Posterior cingulate gyrus (tissue), 11 donors: ENCODE results near the gene C1orf35.

Experiments
- DNase-seq, 10 donors: peaks; one replicate each; pipeline versions ENCODE4 v3.0.0 to v3.0.0-alpha.2; 2020 to 2021; ENCODE audit warnings: mixed read lengths in 3 of 10
- intact Hi-C: fragments of 100-400 bp; cut with DNase I; formaldehyde crosslinking; loops from one replicate; pipeline ENCODE4 v1.15.1; 2023

Gene C1orf35

GRCh38 chr1:228143480-228144192 is 40.5 kb upstream of the C1orf35 start:
- peak in 1 of 10 donors; percentile 70 for DNase-seq
- intact Hi-C loops = loop anchor here (10.0 kb wide), 1 partner anchor 261 kb away; the partner anchor contains the start of gene TRIM11

- peak in 3 of 10 donors; percentile 41 to 93 (median 70) for DNase-seq
- intact Hi-C loops = loop anchor here (10.0 kb wide), 1 partner anchor 262 kb away; the partner anchor contains the start of gene TRIM11
Measured at GRCh38 chr1:228142701-228143136, 39.6 kb upstream of the C1orf35 start.

GRCh38 chr1:228142155-228142691 is 39.1 kb upstream of the C1orf35 start:
- DNase-seq = peak in 3 of 10 donors; percentile 61 to 83 (median 78)
- intact Hi-C loops = loop anchor here (10.0 kb wide), 1 partner anchor 263 kb away; the partner anchor contains the start of gene TRIM11

- intact Hi-C loops = loop anchor here (10.0 kb wide), 1 partner anchor 263 kb away; the partner anchor contains the start of gene TRIM11
Measured at GRCh38 chr1:228141226-228142044, 38.3 kb upstream of the C1orf35 start.

GRCh38 chr1:228140724-228141225 is 37.6 kb upstream of the C1orf35 start:
- no peak for DNase-seq
- intact Hi-C loops = loop anchor here (1.0 to 10.0 kb wide), 2 partner anchors 26 to 264 kb away; partner anchors contain the start of gene TRIM11

More at GRCh38 chr1:228141226-228142044, 38.3 kb upstream of the C1orf35 start:
- peak in 4 of 10 donors; percentile 46 to 89 (median 86) for DNase-seq

- DNase-seq = peak; percentile 95 to 100 (median 100)
- intact Hi-C loops = loop anchor here (1.0 to 10.0 kb wide), 2 partner anchors 26 to 265 kb away; partner anchors contain the start of gene TRIM11
Measured at GRCh38 chr1:228139931-228140723, 37.0 kb upstream of the C1orf35 start, which contains the start of gene GUK1. Gene GUK1 (plus strand): TSS chr1:228140279. CDS start chr1:228140303, 24 bp downstream.

- DNase-seq = no peak
- intact Hi-C loops = no loop called here
Measured at GRCh38 chr1:228139406-228139930, 36.3 kb upstream of the C1orf35 start.

GRCh38 chr1:228136901-228137300 is 33.8 kb upstream of the C1orf35 start:
- intact Hi-C loops = no loop called here

GRCh38 chr1:228134591-228134990 is 31.5 kb upstream of the C1orf35 start:
- DNase-seq = peak in 1 of 10 donors; percentile 73
- intact Hi-C loops = no loop called here

More at GRCh38 chr1:228136901-228137300, 33.8 kb upstream of the C1orf35 start:
- no peak for DNase-seq

- peak in 1 of 10 donors; percentile 29 for DNase-seq
- intact Hi-C loops = loop anchor here (2.0 kb wide), 1 partner anchor 35 kb away; no protein-coding TSS in a partner anchor
Measured at GRCh38 chr1:228131766-228132165, 28.6 kb upstream of the C1orf35 start.

GRCh38 chr1:228125185-228125584 is 22.1 kb upstream of the C1orf35 start:
- DNase-seq = no peak
- intact Hi-C loops = no loop called here

GRCh38 chr1:228123505-228123904 is 20.4 kb upstream of the C1orf35 start:
- DNase-seq = no peak
- intact Hi-C loops = no loop called here

GRCh38 chr1:228122921-228123441 is 19.9 kb upstream of the C1orf35 start:
- DNase-seq = peak in 1 of 10 donors; percentile 11
- intact Hi-C loops = no loop called here

- peak in 1 of 10 donors; percentile 2 for DNase-seq
- intact Hi-C loops = no loop called here
Measured at GRCh38 chr1:228120857-228121489, 17.8 kb upstream of the C1orf35 start.

- no peak for DNase-seq
Measured at GRCh38 chr1:228120351-228120750, 17.2 kb upstream of the C1orf35 start.

GRCh38 chr1:228118040-228118439 is 14.9 kb upstream of the C1orf35 start:
- intact Hi-C loops = no loop called here
- no peak for DNase-seq

More at GRCh38 chr1:228120351-228120750, 17.2 kb upstream of the C1orf35 start:
- intact Hi-C loops = no loop called here

- intact Hi-C loops = no loop called here
- DNase-seq = no peak
Measured at GRCh38 chr1:228117335-228117734, 14.2 kb upstream of the C1orf35 start.

- intact Hi-C loops = no loop called here
Measured at GRCh38 chr1:228114827-228115226, 11.7 kb upstream of the C1orf35 start.

More at GRCh38 chr1:228114827-228115226, 11.7 kb upstream of the C1orf35 start:
- DNase-seq = no peak
